Hematopoietic multipotent progenitor cell treated with erythropoietin and hydrocortisone succinate and interleukin-3 and kit ligand, for 6 days (in vitro differentiated cells): Measurements from ENCODE around the gene ACVR1B.

Experiments used
- DNase-seq: peaks from one replicate; pipeline ENCODE4 v3.0.0-alpha.2; 2015

ACVR1B gene

GRCh38 chr12:51917746-51918453, 33.6 kb upstream of the ACVR1B start:
- DNase-seq, result peak; percentile 48

GRCh38 chr12:51920046-51920445, 31.5 kb upstream of the ACVR1B start:
- no peak for DNase-seq

- no peak for DNase-seq
Measured at GRCh38 chr12:51921017-51921725, 30.3 kb upstream of the ACVR1B start.

GRCh38 chr12:51922146-51922545, 29.4 kb upstream of the ACVR1B start:
- no peak for DNase-seq

- DNase-seq, result no peak
Measured at GRCh38 chr12:51922762-51923505, 28.6 kb upstream of the ACVR1B start.

- peak; percentile 64 for DNase-seq
Measured at GRCh38 chr12:51923506-51924365, 27.8 kb upstream of the ACVR1B start.

GRCh38 chr12:51924551-51925319, 26.8 kb upstream of the ACVR1B start:
- DNase-seq, result no peak

GRCh38 chr12:51925346-51926063, 26.0 kb upstream of the ACVR1B start:
- peak; percentile 59 for DNase-seq

- peak; percentile 81 for DNase-seq
Measured at GRCh38 chr12:51926064-51926632, 25.4 kb upstream of the ACVR1B start.

- peak; percentile 78 for DNase-seq
Measured at GRCh38 chr12:51926718-51927117, 24.8 kb upstream of the ACVR1B start.

- DNase-seq, result no peak
Measured at GRCh38 chr12:51932218-51933076, 19.1 kb upstream of the ACVR1B start.

GRCh38 chr12:51934080-51934479, 17.4 kb upstream of the ACVR1B start:
- no peak for DNase-seq

- no peak for DNase-seq
Measured at GRCh38 chr12:51937926-51938325, 13.6 kb upstream of the ACVR1B start.

GRCh38 chr12:51938726-51939125, 12.8 kb upstream of the ACVR1B start:
- DNase-seq, result no peak

GRCh38 chr12:51941011-51941581, 10.4 kb upstream of the ACVR1B start:
- DNase-seq, result no peak

GRCh38 chr12:51941604-51942003, 9.9 kb upstream of the ACVR1B start:
- no peak for DNase-seq

GRCh38 chr12:51942056-51942455, 9.4 kb upstream of the ACVR1B start:
- no peak for DNase-seq

- DNase-seq, result no peak
Measured at GRCh38 chr12:51942501-51943000, 8.9 kb upstream of the ACVR1B start.

- no peak for DNase-seq
Measured at GRCh38 chr12:51943346-51943745, 8.2 kb upstream of the ACVR1B start.
